GM23248 (cell line): Measurements from ENCODE around the gene STX16. TPM values are rescaled to one million over a fixed set of nuclear protein-coding genes. Genes with fewer than 3 reads are reported as not detected.

Source experiments
- DNase-seq: peaks from one replicate; pipeline ENCODE4 v3.0.0-alpha.2; 2015
- H2AFZ ChIP-seq: fragments of 200-600 bp; sonication (generic); 2 replicates; pipeline ENCODE4 v1.6.1; 2016; ENCODE audit warnings: antibody characterized with exemption
- H3F3A ChIP-seq: fragments of 200-600 bp; sonication (generic); 2 replicates; pipeline ENCODE4 v1.6.1; 2016; ENCODE audit warnings: mild to moderate bottlenecking, antibody characterized with exemption, mixed run types; ENCODE audit not compliant: insufficient read depth
- H3K27ac ChIP-seq: fragments of 200-600 bp; sonication (generic); 2 replicates; pipeline ENCODE4 v1.5.1; 2016; ENCODE audit warnings: mild to moderate bottlenecking
- H3K27me3 ChIP-seq: fragments of 200-600 bp; sonication (generic); replicated peaks from 2 replicates; pipeline ENCODE4 v1.6.1; 2016; ENCODE audit warnings: mild to moderate bottlenecking; ENCODE audit not compliant: insufficient read depth
- H3K36me3 ChIP-seq: fragments of 200-600 bp; sonication (generic); 2 replicates; pipeline ENCODE4 v1.6.1; 2016; ENCODE audit warnings: low read depth, mild to moderate bottlenecking
- H3K4me1 ChIP-seq: fragments of 200-600 bp; sonication (generic); 2 replicates; pipeline ENCODE4 v1.6.1; 2016; ENCODE audit warnings: mild to moderate bottlenecking; ENCODE audit not compliant: insufficient read depth
- H3K4me2 ChIP-seq: fragments of 200-600 bp; sonication (generic); one replicate; pipeline ENCODE4 v1.6.1; 2016; ENCODE audit warnings: mild to moderate bottlenecking; ENCODE audit not compliant: unreplicated experiment
- H3K4me3 ChIP-seq: fragments of 200-600 bp; sonication (generic); 2 replicates; pipeline ENCODE4 v1.5.1; 2016; ENCODE audit warnings: mild to moderate bottlenecking
- H3K79me2 ChIP-seq: fragments of 200-600 bp; sonication (generic); 2 replicates; pipeline ENCODE4 v1.6.1; 2016; ENCODE audit warnings: mild to moderate bottlenecking; ENCODE audit not compliant: insufficient read depth
- H3K9ac ChIP-seq: fragments of 200-600 bp; sonication (generic); 2 replicates; pipeline ENCODE4 v1.6.1; 2016; ENCODE audit warnings: mild to moderate bottlenecking
- H3K9me2 ChIP-seq: fragments of 200-600 bp; sonication (generic); 2 replicates; pipeline ENCODE4 v1.6.1; 2016; ENCODE audit warnings: mixed run types, mild to moderate bottlenecking, moderate library complexity; ENCODE audit not compliant: insufficient read depth
- H3K9me3 ChIP-seq: fragments of 200-600 bp; sonication (generic); one replicate; pipeline ENCODE4 v1.6.1; 2017; ENCODE audit warnings: low read depth
- H4K20me1 ChIP-seq: fragments of 200-600 bp; sonication (generic); 2 replicates; pipeline ENCODE4 v1.6.0; 2016; ENCODE audit not compliant: insufficient read depth
- EZH2 ChIP-seq: fragments of 200-600 bp; sonication (generic); IDR thresholded peaks from 2 replicates; pipeline ENCODE4 v1.6.1; 2018; ENCODE audit warnings: antibody characterized with exemption, mild to moderate bottlenecking; ENCODE audit not compliant: insufficient read depth, poor library complexity, severe bottlenecking
- EZH2phosphoT487 ChIP-seq: fragments of 200-600 bp; sonication (generic); IDR thresholded peaks from 2 replicates; pipeline ENCODE4 v1.6.1; 2018; ENCODE audit warnings: antibody characterized with exemption, moderate library complexity, mild to moderate bottlenecking, low read depth; ENCODE audit not compliant: insufficient read depth
- WGBS, 2 experiments: methylation state at CpG; one replicate each; pipeline ENCODE4 v1.1.6; 2015 to 2017; ENCODE audit warnings: low lambda C conversion rate in 2 of 2, low coverage in 1 of 2; ENCODE audit errors: missing lambda C conversion rate in 2 of 2; 5-methylcytosine and 5-hydroxymethylcytosine counted together
- in situ Hi-C: fragments of 300-500 bp; cut with MboI; formaldehyde crosslinking; loops from 2 replicates; pipeline ENCODE4 v1.15.0; 2020
- polyA plus RNA-seq: library from polyadenylated mRNA; unstranded; fragments of >200 nt; fragmentation: Nextera tagmentation; extraction: Ambion mirVana; gene quantifications from 2 replicates; pipeline ENCODE4 v1.2.1, GENCODE V29; 2016
- total RNA-seq: library from RNA; depleted of rRNA; stranded (reverse); fragments of >200 nt; shearing (Covaris generic); gene quantifications from 2 replicates; pipeline ENCODE4 v1.2.3, GENCODE V29; 2014

The STX16 gene
- total and polyA plus RNA-seq, 2 experiments from 2014 or later = 17.6 to 36.9 TPM

GRCh38 chr20:58719971-58720371 lies 68.9 kb downstream of the STX16 start:
- TF ChIP-seq EZH2 (no peak), EZH2phosphoT487 (no peak)
- WGBS, 2 experiments = 27 to 34% methylated on average over 6 of the region's 6 CpGs
- no peaks in the 10 kb centered on the region for H4K20me1 ChIP-seq
- H3F3A ChIP-seq = no peaks in the 10 kb centered on the region
- H3K27ac ChIP-seq = no peak overlapping the region
- no peak overlapping the region for H3K9ac ChIP-seq
- no peak overlapping the region for H2AFZ ChIP-seq
- H3K4me3 ChIP-seq = no peak overlapping the region
- H3K4me2 ChIP-seq = no peak overlapping the region
- no peaks in the 10 kb centered on the region for H3K36me3 ChIP-seq
- no peaks in the 10 kb centered on the region for H3K9me2 ChIP-seq
- H3K4me1 ChIP-seq = no peaks in the 10 kb centered on the region
- no peaks in the 10 kb centered on the region for H3K9me3 ChIP-seq
- in situ Hi-C loops = no loop called here
- DNase-seq = no peak
- peaks cover 33% of the 10 kb centered on the region for H3K27me3 ChIP-seq
- H3K79me2 ChIP-seq = no peaks in the 10 kb centered on the region

GRCh38 chr20:58720890-58721289 lies 69.8 kb downstream of the STX16 start:
- H3K36me3 ChIP-seq = no peaks in the 10 kb centered on the region

GRCh38 chr20:58721951-58722778 lies 71.1 kb downstream of the STX16 start:
- no peaks in the 10 kb centered on the region for H3K9me2 ChIP-seq
- H2AFZ ChIP-seq = no peak overlapping the region
- in situ Hi-C loops = no loop called here
- H3K9me3 ChIP-seq = no peaks in the 10 kb centered on the region
- no peak overlapping the region for H3K4me2 ChIP-seq
- no peak for DNase-seq
- H4K20me1 ChIP-seq = no peaks in the 10 kb centered on the region
- no peaks in the 10 kb centered on the region for H3K36me3 ChIP-seq
- H3K9ac ChIP-seq = no peak overlapping the region
- H3K79me2 ChIP-seq = no peaks in the 10 kb centered on the region
- WGBS, 2 experiments = 49 to 54% methylated on average over 22 of the region's 22 CpGs
- H3F3A ChIP-seq = no peaks in the 10 kb centered on the region
- H3K27me3 ChIP-seq = peaks cover 33% of the 10 kb centered on the region
- no peaks in the 10 kb centered on the region for H3K4me1 ChIP-seq
- H3K27ac ChIP-seq = no peak overlapping the region
- H3K4me3 ChIP-seq = no peak overlapping the region
- TF ChIP-seq EZH2phosphoT487 = no peak
- no peak for TF ChIP-seq EZH2

More at GRCh38 chr20:58720890-58721289, 69.8 kb downstream of the STX16 start:
- H3K9me2 ChIP-seq = no peaks in the 10 kb centered on the region
- in situ Hi-C loops = no loop called here
- H2AFZ ChIP-seq = no peak overlapping the region
- no peaks in the 10 kb centered on the region for H3K9me3 ChIP-seq
- H3K27me3 ChIP-seq = peaks cover 33% of the 10 kb centered on the region
- H4K20me1 ChIP-seq = no peaks in the 10 kb centered on the region
- no peak overlapping the region for H3K4me3 ChIP-seq
- no peaks in the 10 kb centered on the region for H3K4me1 ChIP-seq
- TF ChIP-seq EZH2 = no peak
- TF ChIP-seq EZH2phosphoT487 = no peak
- no peaks in the 10 kb centered on the region for H3F3A ChIP-seq
- DNase-seq = no peak
- H3K79me2 ChIP-seq = no peaks in the 10 kb centered on the region
- H3K27ac ChIP-seq = no peak overlapping the region
- H3K4me2 ChIP-seq = no peak overlapping the region
- 71 to 72% methylated on average over 14 of the region's 14 CpGs for WGBS, 2 experiments
- no peak overlapping the region for H3K9ac ChIP-seq

- no peaks in the 10 kb centered on the region for H3F3A ChIP-seq
- no peaks in the 10 kb centered on the region for H3K79me2 ChIP-seq
- H2AFZ ChIP-seq = no peak overlapping the region
- H3K27ac ChIP-seq = no peak overlapping the region
- in situ Hi-C loops = no loop called here
- H3K4me1 ChIP-seq = no peaks in the 10 kb centered on the region
- TF ChIP-seq EZH2 = no peak
- no peak for TF ChIP-seq EZH2phosphoT487
- 41 to 55% methylated on average over 5 to 9 of the region's 9 CpGs for WGBS, 2 experiments
- no peak overlapping the region for H3K4me2 ChIP-seq
- H3K9ac ChIP-seq = no peak overlapping the region
- no peak for DNase-seq
- H3K27me3 ChIP-seq = peaks cover 33% of the 10 kb centered on the region
- H3K9me2 ChIP-seq = no peaks in the 10 kb centered on the region
- no peaks in the 10 kb centered on the region for H4K20me1 ChIP-seq
- no peaks in the 10 kb centered on the region for H3K9me3 ChIP-seq
- no peaks in the 10 kb centered on the region for H3K36me3 ChIP-seq
- no peak overlapping the region for H3K4me3 ChIP-seq
Observed at GRCh38 chr20:58722877-58723627, 72.0 kb downstream of the STX16 start.
